Keratinocyte (primary cell): Measurements from ENCODE around the gene DOCK1. TPM values are rescaled to one million over a fixed set of nuclear protein-coding genes. Genes with fewer than 3 reads are reported as not detected.

Source experiments
- DNase-seq: peaks from one replicate; pipeline ENCODE4 v3.0.0-alpha.2; 2011; ENCODE audit warnings: low read depth, missing footprints, low spot score
- FAIRE-seq: peaks from 2 replicates; lab custom pipeline; 2011; peaks lifted over from hg19 to GRCh38; lab: Jason Lieb, UNC
- H2AFZ ChIP-seq: 2 replicates; pipeline ENCODE4 v1.6.0; 2012; ENCODE audit warnings: low read length, control low read depth, inconsistent platforms; ENCODE audit not compliant: control insufficient read depth
- H3K27ac ChIP-seq: 2 replicates; pipeline ENCODE4 v1.5.1; 2011; ENCODE audit warnings: low read length; ENCODE audit not compliant: control insufficient read depth, insufficient read depth
- H3K27me3 ChIP-seq: 3 replicates; pipeline ENCODE4 v1.6.0; 2011; ENCODE audit warnings: low read length; ENCODE audit not compliant: control insufficient read depth, insufficient read depth; ENCODE audit errors: extremely low read depth
- H3K36me3 ChIP-seq, 2 experiments: 2 replicates in 1 of 2; 3 replicates in 1 of 2; pipeline ENCODE4 v1.5.1; 2011; ENCODE audit warnings: low read length in 2 of 2, mild to moderate bottlenecking in 1 of 2; ENCODE audit not compliant: control insufficient read depth in 2 of 2, insufficient read depth in 2 of 2; ENCODE audit errors: extremely low read depth in 1 of 2
- H3K4me1 ChIP-seq: 3 replicates; pipeline ENCODE4 v1.5.1; 2011; ENCODE audit warnings: low read length; ENCODE audit not compliant: control insufficient read depth, insufficient read depth; ENCODE audit errors: extremely low read depth
- H3K4me2 ChIP-seq: 3 replicates; pipeline ENCODE4 v1.6.0; 2011; ENCODE audit warnings: low read depth, low read length; ENCODE audit not compliant: control insufficient read depth, insufficient read depth; ENCODE audit errors: extremely low read depth
- H3K4me3 ChIP-seq, 3 experiments: fragments of 200-600 bp in 1 of 3; sonication (generic) in 1 of 3; 2 replicates in 2 of 3; 3 replicates in 1 of 3; pipeline ENCODE4 v1.5.1; 2011 to 2016; ENCODE audit warnings: low read length in 3 of 3, mild to moderate bottlenecking in 3 of 3, control low read depth in 2 of 3, inconsistent platforms in 1 of 3, low read depth in 1 of 3, mixed read lengths in 1 of 3, mixed run types in 1 of 3, moderate library complexity in 1 of 3; ENCODE audit not compliant: control insufficient read depth in 2 of 3, insufficient read depth in 2 of 3; ENCODE audit errors: extremely low read depth in 1 of 3
- H3K79me2 ChIP-seq: 2 replicates; pipeline ENCODE4 v1.6.0; 2012; ENCODE audit warnings: low read length; ENCODE audit not compliant: control insufficient read depth, insufficient read depth
- H3K9ac ChIP-seq: 3 replicates; pipeline ENCODE4 v1.6.0; 2011; ENCODE audit warnings: low read length; ENCODE audit not compliant: control insufficient read depth, insufficient read depth; ENCODE audit errors: extremely low read depth
- H3K9me1 ChIP-seq: 3 replicates; pipeline ENCODE4 v1.6.0; 2011; ENCODE audit warnings: low read length; ENCODE audit not compliant: control insufficient read depth, insufficient read depth; ENCODE audit errors: extremely low read depth
- H3K9me3 ChIP-seq: 2 replicates; pipeline ENCODE4 v1.5.1; 2012; ENCODE audit warnings: low read depth, low read length; ENCODE audit not compliant: control insufficient read depth
- H4K20me1 ChIP-seq: 3 replicates; pipeline ENCODE4 v1.6.0; 2011; ENCODE audit warnings: low read length; ENCODE audit not compliant: control insufficient read depth, insufficient read depth; ENCODE audit errors: extremely low read depth
- EZH2 ChIP-seq: IDR thresholded peaks from one replicate; pipeline ENCODE4 v1.6.1; 2012; ENCODE audit warnings: inconsistent platforms, mild to moderate bottlenecking, low read length, moderate library complexity
- dilution Hi-C: fragments of 300-500 bp; cut with MboI; formaldehyde crosslinking; loops from one replicate; pipeline ENCODE4 v1.7.0; 2020; ENCODE audit warnings: low sequenced_read_pairs; ENCODE audit not compliant: extremely low pct_ligation_motif_present
- polyA plus RNA-seq, 5 experiments: library from polyadenylated mRNA; depleted of rRNA in 3 of 5; stranded (reverse) in 3 of 5; stranded (forward) in 1 of 5; unstranded in 1 of 5; fragments of >200 nt; gene quantifications; 1 replicate in 1 of 5; 2 replicates in 3 of 5; 3 replicates in 1 of 5; pipeline versions ENCODE4 v1.2.1 to v1.2.3, GENCODE V29; 2011 to 2012; ENCODE audit warnings: missing spikeins in 2 of 5, low read depth in 1 of 5, low replicate concordance in 1 of 5
- TF ChIP-seq, protein P1 (sequence below), 3 experiments: IDR thresholded peaks in 1 of 3; conservative IDR thresholded peaks in 1 of 3; optimal IDR thresholded peaks in 1 of 3; 2 replicates in 2 of 3; 3 replicates in 1 of 3; pipeline versions ENCODE3 to v1.5.1; 2011; ENCODE audit warnings: low read length in 3 of 3, mild to moderate bottlenecking in 3 of 3, moderate library complexity in 2 of 3, control low read depth in 1 of 3, inconsistent platforms in 1 of 3; ENCODE audit not compliant: insufficient read depth in 2 of 3; ENCODE audit errors: extremely low read depth in 1 of 3

The DOCK1 gene
- polyA plus RNA-seq, 1 donor (not counting 4 experiments of a cell fraction or from before 2014, with no cell fraction given): 15.7 TPM

DNA sequence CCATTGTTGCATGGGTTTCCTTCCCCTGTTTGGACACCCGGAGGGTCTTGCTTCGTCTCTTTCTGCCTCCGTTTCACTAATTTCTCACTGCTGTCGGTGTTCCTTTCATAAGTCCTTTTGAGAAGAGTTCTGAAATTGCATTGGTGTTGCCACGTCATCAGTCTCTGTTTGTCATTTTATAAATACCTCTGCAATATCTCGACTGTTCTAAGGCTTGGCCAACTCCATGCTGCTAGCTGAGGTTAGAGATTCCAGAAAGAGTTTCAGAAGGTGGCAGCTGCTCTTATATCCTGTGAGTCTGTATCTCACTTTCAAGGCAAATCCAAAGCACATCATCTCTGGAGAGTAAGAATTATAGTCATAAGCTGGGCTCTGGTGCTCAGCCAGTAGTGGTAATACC, 439.1 kb downstream of the DOCK1 start:
- dilution Hi-C loops: no loop called here
- Histone ChIP-seq H4K20me1 (no peaks in the 10 kb centered on the region), H3K79me2 (no peaks in the 10 kb centered on the region), H2AFZ (no peak overlapping the region), H3K9me3 (no peaks in the 10 kb centered on the region), H3K36me3 (peaks cover 0 to 3% of the 10 kb centered on the region in 2 experiments), H3K4me3 (no peak overlapping the region), H3K9ac (no peak overlapping the region), H3K27me3 (no peaks in the 10 kb centered on the region), H3K4me2 (no peak overlapping the region), H3K4me1 (no peaks in the 10 kb centered on the region), H3K27ac (no peak overlapping the region), H3K9me1 (no peaks in the 10 kb centered on the region)
- FAIRE-seq (no peak), DNase-seq (no peak)
- no peak for TF ChIP-seq EZH2
- TF ChIP-seq, protein P1, sequence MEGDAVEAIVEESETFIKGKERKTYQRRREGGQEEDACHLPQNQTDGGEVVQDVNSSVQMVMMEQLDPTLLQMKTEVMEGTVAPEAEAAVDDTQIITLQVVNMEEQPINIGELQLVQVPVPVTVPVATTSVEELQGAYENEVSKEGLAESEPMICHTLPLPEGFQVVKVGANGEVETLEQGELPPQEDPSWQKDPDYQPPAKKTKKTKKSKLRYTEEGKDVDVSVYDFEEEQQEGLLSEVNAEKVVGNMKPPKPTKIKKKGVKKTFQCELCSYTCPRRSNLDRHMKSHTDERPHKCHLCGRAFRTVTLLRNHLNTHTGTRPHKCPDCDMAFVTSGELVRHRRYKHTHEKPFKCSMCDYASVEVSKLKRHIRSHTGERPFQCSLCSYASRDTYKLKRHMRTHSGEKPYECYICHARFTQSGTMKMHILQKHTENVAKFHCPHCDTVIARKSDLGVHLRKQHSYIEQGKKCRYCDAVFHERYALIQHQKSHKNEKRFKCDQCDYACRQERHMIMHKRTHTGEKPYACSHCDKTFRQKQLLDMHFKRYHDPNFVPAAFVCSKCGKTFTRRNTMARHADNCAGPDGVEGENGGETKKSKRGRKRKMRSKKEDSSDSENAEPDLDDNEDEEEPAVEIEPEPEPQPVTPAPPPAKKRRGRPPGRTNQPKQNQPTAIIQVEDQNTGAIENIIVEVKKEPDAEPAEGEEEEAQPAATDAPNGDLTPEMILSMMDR (optimal IDR thresholded peaks at IDR 0.05 in 1 of 3, IDR thresholded peaks at IDR 0.05 in 1 of 3, conservative IDR thresholded peaks at IDR 0.05 in 1 of 3; ENCODE audit: extremely low read depth in 1 of 3, insufficient read depth in 2 of 3, low read length in 3 of 3): no peak

DNA sequence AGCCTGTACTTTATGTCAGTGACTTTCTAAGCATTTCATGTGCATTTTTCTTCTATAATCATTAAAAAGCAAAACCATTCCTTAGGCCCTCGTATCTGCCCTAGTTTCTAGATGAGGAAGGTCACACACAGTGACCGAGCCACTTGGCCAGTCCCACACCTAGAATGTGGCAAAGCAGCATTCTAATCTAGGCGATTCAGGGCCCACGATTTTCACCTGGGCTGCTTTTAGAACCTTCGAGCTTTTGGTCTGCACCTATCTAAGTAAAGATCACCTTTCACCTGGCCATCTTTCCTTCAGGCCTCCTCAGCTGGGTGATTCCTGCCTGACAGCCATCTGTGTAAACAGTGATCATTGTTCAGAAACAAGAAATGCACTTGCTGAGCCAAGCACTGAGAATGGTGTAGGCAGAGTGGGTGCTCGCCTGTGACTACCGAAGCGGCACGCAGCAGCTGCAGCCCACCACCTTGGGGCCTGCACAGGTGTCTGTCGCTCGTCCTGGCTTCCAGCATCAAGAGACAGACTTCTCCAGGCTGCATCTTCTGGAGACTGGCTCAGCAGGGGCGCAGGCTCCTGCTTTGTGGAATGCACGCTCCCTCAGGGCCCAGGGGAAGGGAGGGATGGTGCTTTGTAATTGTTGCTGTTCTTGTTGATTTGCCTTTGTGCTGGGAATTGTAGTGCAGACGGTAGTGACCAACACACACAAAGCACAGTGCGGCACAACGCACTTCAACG, 440.2 kb downstream of the DOCK1 start:
- Histone ChIP-seq H3K79me2 (no peaks in the 10 kb centered on the region), H4K20me1 (no peaks in the 10 kb centered on the region), H3K4me1 (no peaks in the 10 kb centered on the region), H3K27ac (no peak overlapping the region), H3K27me3 (no peaks in the 10 kb centered on the region), H3K9ac (no peak overlapping the region), H2AFZ (no peak overlapping the region), H3K36me3 (peaks cover 0 to 3% of the 10 kb centered on the region in 2 experiments), H3K9me1 (no peaks in the 10 kb centered on the region), H3K4me2 (no peak overlapping the region), H3K4me3 (no peak overlapping the region), H3K9me3 (no peaks in the 10 kb centered on the region)
- FAIRE-seq (no peak), DNase-seq (no peak)
- TF ChIP-seq, protein P1 (optimal IDR thresholded peaks at IDR 0.05 in 1 of 3, IDR thresholded peaks at IDR 0.05 in 1 of 3, conservative IDR thresholded peaks at IDR 0.05 in 1 of 3; ENCODE audit: extremely low read depth in 1 of 3, insufficient read depth in 2 of 3, low read length in 3 of 3): no peak
- TF ChIP-seq EZH2: no peak
- dilution Hi-C loops: no loop called here
